OCI-M2 (cell line): ENCODE measurements around the gene C6orf62.
"Not testable (repeated sequence)": the region's sequence is repeated elsewhere in the genome, so short reads cannot be mapped to it uniquely, and the experiment has no call there.

Experiments
- DNase-seq: peaks from one replicate; lab custom pipeline; 2025; ENCODE audit not compliant: unreplicated experiment; lab: John Stamatoyannopoulos, UW

The C6orf62 gene

DNA sequence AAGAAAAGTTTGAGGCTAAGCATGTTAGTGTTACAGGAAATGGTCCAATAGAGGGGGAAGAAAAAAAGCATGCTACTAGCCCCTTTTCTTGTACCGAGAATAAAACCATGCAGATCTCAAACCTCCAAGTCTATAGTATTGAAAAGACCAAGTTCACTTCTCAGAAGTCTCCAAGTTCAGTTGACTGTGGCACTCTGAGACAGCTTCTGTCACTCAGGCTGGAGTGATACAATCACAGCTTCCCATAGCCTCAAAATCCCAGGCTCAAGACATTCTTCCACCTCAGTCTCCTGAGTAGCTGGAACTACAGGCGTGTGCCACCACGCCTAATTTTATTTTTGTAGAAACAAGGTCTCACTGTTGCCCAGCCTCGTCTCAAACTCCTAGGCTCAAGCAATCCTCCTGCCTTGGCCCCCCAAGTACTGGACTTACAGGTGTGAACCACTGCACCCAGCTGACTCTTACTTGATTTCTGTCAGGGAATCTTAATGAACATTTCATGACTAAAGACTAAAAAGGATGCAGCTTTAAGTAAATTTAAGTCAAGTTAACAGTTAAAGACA, 16.2 kb downstream of the C6orf62 start:
- DNase-seq: no peak

DNA sequence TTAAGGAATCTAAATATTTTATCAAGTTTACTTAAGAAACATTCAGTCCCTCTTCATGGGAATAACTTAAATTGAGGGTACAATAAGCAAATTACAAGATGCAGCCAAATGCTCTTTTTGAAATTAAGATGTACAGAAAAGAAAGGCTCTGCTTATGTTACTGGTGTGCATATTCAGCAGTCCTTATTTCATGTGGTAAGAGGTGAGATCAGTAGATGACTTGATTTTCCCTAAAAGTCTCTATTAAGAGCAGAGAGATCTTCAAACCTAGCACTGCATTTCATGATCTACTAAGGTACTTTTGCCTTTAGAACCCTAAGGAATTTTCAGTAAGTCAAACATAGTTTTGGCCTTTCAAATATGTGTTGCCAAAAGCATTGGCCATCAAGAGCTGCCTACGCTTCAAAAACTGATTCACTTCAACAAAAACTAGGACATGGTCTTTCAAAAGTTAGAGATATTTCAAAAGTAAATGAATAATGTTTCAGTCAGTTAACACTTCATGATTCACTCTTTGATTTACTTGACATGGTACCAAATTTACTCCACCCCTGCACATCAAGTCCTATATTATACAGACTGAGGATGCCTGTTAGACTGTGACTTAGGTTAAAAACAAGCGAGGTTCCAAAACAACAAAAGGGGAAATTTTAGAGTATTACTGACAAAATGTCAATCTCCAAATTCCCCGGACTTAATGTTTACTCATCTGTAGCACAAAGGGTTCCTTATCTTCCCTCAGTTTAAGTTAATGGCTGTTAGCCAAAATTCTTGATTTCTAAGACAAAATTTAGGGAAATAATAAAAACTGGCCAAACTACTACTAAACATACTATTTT, 19.2 kb downstream of the C6orf62 start:
- no peak for DNase-seq

DNA sequence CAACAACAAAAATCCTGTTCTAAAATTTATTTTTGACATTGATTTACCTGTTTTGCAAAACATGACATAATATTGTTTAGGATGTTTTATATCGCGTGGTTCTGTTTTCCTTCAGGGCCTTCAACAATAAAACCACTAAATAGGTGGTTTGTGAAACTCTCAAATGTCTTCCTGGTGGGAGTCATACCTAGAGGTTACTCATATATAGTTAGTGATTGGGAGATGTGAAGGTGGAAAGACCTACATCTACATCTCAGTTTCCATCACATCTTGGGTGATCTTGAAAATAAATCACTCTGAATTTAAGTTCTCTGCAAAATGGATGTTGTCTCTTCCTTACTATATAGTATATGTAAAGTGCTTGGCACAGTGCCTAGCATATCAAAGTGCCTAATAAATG, 22.9 kb downstream of the C6orf62 start:
- no peak for DNase-seq

DNA sequence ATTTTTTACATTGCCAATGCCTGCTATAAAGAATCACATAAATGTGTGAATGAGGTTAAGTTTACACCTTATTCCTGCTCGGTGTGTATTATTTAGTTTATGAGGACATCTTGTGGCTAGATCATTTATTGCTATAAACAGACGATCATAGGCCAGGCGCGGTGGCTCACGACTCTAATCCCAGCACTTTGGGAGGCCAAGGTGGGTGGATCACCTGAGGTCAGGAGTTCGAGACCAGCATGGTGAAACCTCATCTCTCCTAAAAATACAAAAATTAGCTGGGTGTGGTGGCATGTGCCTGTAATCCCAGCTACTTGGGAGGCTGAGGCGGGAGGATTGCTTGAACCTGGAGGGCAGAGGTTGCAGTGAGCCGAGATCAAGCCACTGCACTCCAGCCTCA, 23.3 kb downstream of the C6orf62 start:
- not testable (repeated sequence) for DNase-seq

DNA sequence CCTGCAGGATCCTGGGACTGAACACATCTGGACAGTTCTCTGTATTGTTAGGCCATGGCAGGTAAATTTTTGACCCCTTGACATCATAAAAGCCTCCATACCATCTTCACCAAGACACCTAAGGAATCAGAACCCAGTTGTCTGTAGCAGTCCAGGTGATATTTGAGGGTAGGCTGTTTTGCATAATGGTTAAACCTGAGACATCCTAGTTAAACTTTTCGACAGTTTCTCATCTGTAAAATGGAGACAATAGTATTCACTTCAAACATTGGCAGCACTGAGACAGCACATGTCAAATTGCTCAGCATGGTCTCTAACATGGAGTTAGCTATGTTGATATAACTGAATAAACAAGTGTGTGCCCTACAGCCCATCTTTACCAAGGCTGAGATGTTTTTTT, 24.8 kb downstream of the C6orf62 start:
- DNase-seq: no peak

- DNase-seq: no peak
Observed at GRCh38 chr6:24692848-24693592, 25.9 kb downstream of the C6orf62 start.

DNA sequence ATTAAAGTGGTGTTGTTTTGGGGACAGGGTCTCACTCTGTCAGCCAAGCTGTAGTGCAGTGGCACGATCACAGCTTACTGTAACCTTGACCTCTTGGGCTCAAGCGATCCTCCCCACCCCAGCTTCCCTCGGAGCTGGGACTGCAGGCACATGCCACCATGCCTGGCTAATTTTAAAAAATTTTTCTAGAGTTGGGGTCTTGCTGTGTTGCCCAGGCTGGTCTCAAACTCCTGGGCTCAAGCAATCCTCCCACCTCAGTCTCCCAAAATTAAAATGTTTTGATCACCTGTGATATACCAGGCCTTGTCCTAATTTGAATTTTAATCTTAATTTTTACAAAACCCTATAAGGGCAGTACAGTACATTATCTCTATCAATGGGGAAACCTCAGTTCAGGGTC, 26.5 kb downstream of the C6orf62 start:
- DNase-seq: no peak

- no peak for DNase-seq
Observed at GRCh38 chr6:24692003-24692402, 27.0 kb downstream of the C6orf62 start.

GRCh38 chr6:24691550-24691949, 27.4 kb downstream of the C6orf62 start:
- DNase-seq: no peak

- DNase-seq: no peak
Observed at GRCh38 chr6:24690593-24690992, 28.4 kb downstream of the C6orf62 start.

DNA sequence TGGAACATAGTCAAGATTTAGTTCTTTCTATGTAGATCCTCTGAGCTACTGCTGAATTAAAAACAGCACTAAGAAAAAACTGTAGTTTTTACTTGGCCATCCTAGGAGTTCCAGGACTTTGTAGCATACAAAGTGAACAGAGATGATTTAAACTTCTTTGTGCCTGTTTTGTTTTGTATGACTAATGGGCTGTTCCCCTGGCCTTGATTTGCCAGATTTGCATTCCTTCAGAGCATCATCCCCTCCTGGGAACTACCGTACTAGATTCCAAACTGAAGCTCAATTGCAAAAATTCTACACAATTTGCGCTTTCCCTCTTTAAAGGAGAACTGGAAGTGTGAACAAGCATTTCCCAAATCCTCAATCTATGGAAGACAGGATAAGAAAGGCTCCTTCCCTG, 29.0 kb downstream of the C6orf62 start:
- no peak for DNase-seq

GRCh38 chr6:24686946-24687345, 32.0 kb downstream of the C6orf62 start:
- no peak for DNase-seq

DNA sequence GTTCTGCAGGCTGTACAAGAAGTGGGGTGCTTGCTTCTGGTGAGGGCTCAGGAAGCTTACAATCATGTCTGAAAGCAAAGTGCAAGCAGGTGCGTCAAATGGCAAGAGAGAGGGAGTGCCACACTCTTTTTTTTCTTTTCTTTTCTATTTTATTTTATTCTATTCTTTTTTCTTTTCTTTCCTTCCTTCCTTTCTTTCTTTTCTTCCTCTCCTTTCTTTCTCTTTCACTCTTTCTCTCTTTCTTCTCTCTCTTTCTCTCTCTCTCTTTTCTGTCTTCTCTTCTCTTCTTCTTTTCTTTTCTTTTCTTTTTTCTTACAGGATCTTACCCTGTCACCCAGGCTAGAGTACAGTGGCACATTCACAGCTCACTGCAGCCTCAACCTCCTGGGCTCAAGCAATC, 32.5 kb downstream of the C6orf62 start:
- DNase-seq: no peak

GRCh38 chr6:24683297-24684296, 35.4 kb downstream of the C6orf62 start:
- no peak for DNase-seq

GRCh38 chr6:24680582-24680981, 38.4 kb downstream of the C6orf62 start:
- DNase-seq: no peak

GRCh38 chr6:24678792-24679352, 40.1 kb downstream of the C6orf62 start:
- DNase-seq: not testable (repeated sequence)

GRCh38 chr6:24673625-24674024, 45.3 kb downstream of the C6orf62 start:
- no peak for DNase-seq

DNA sequence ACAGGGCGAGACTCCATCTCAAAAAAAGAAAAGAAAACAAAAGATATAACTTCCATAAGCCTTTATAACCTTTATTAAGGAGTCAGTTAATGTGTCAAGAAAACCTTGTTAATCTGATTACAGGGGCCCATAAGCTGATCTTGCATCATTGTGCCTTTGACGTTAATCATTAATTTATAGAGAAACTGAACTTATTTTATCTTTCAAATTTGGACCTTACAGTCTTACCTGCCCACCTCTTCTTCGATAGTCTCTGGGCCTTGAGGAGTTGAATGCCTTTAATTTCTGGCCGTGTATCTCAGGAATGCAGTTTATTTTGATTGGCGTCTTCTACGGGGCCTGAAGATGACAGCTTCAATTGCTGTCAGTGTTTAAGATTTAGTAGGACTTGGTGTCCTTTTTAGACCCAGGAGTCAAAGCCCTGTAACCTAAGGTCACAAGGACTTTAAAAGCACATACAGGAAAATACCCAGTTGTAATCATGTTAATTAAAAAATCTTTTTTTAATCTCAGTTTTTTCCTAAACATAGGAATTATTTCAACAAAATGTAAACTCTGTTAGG, 46.3 kb downstream of the C6orf62 start:
- no peak for DNase-seq

DNA sequence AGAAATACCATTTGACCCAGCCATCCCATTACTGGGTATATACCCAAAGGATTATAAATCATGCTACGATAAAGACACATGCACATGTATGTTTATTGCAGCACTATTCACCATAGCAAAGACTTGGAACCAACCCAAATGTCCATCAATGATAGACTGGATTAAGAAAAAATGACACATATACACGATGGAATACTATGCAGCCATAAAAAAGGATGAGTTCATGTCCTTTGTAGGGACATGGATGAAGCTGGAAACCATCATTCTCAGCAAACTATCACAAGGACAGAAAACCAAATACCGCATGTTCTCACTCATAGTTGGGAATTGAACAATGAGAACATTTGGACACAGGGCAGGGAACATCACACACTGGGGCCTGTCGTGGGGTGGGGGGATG, 47.9 kb downstream of the C6orf62 start:
- not testable (repeated sequence) for DNase-seq

GRCh38 chr6:24670492-24670891, 48.5 kb downstream of the C6orf62 start:
- DNase-seq: not testable (repeated sequence)
